ENCODE measurements around the gene TMEM214.

GRCh38 chr2:27042159-27042661 lies 9.4 kb downstream of the TMEM214 start:
- TF ChIP-seq CTCF (IDR thresholded peaks at IDR 0.05; ENCODE audit: insufficient read depth, low read length) (no peak), SPI1 (IDR thresholded peaks at IDR 0.05; ENCODE audit: borderline replicate concordance, low read depth) (no peak), POLR2AphosphoS5 (IDR thresholded peaks at IDR 0.05; ENCODE audit: low read depth) (no peak)

Data from HL-60 (cell line).